Progenitor cell of endocrine pancreas (in vitro differentiated cells): ENCODE measurements around the gene AP4B1. TPM values are rescaled to one million over a fixed set of nuclear protein-coding genes. Genes with fewer than 3 reads are reported as not detected.

Source experiments
- DNase-seq: peaks from one replicate; pipeline ENCODE4 v3.0.0; 2021; ENCODE audit warnings: low spot score; ENCODE audit not compliant: unreplicated experiment
- H3K27ac Mint-ChIP-seq: 2 replicates; pipeline ENCODE4 v1.8.0; 2021; ENCODE audit warnings: mild to moderate bottlenecking, moderate library complexity, mixed read lengths
- H3K27me3 Mint-ChIP-seq: 2 replicates; pipeline ENCODE4 v1.8.0; 2021; ENCODE audit warnings: mixed read lengths
- H3K36me3 Mint-ChIP-seq: 2 replicates; pipeline ENCODE4 v1.8.0; 2022; ENCODE audit warnings: mixed read lengths; ENCODE audit not compliant: insufficient read depth
- H3K4me1 Mint-ChIP-seq: 2 replicates; pipeline ENCODE4 v1.8.0; 2021; ENCODE audit warnings: low read depth, mixed read lengths
- H3K4me3 Mint-ChIP-seq: 2 replicates; pipeline ENCODE4 v1.8.0; 2021; ENCODE audit warnings: low read depth, mild to moderate bottlenecking, moderate library complexity, mixed read lengths
- H3K9me3 Mint-ChIP-seq: 2 replicates; pipeline ENCODE4 v1.8.0; 2021; ENCODE audit warnings: low read depth, mixed read lengths
- CTCF ChIP-seq: fragments of 200-600 bp; sonication (generic); IDR thresholded peaks from one replicate; pipeline ENCODE4 v1.5.0; 2021; ENCODE audit warnings: antibody characterized with exemption, mild to moderate bottlenecking; ENCODE audit not compliant: unreplicated experiment
- total RNA-seq: library from RNA; stranded (reverse); gene quantifications from 2 replicates; pipeline ENCODE4 v1.2.1, GENCODE V29; 2021

The AP4B1 gene
- total RNA-seq, 1 donor from 2014 or later = 20.2 TPM

- peaks cover 5% of the 10 kb centered on the region for H3K36me3 Mint-ChIP-seq
- TF ChIP-seq CTCF = no peak
- peak overlapping the region; percentile 87 for H3K4me3 Mint-ChIP-seq
- no peaks in the 10 kb centered on the region for H3K9me3 Mint-ChIP-seq
- no peaks in the 10 kb centered on the region for H3K27me3 Mint-ChIP-seq
- H3K4me1 Mint-ChIP-seq = peaks cover 8% of the 10 kb centered on the region
- H3K27ac Mint-ChIP-seq = peak overlapping the region; percentile 96
- DNase-seq = no peak
Observed at GRCh38 chr1:113903501-113904292, 902 bp downstream of the AP4B1 start.

GRCh38 chr1:113901191-113901590, 3.4 kb downstream of the AP4B1 start:
- no peak for DNase-seq
- H3K4me3 Mint-ChIP-seq = no peak overlapping the region
- H3K27me3 Mint-ChIP-seq = no peaks in the 10 kb centered on the region
- no peak for TF ChIP-seq CTCF
- no peaks in the 10 kb centered on the region for H3K9me3 Mint-ChIP-seq
- H3K27ac Mint-ChIP-seq = no peak overlapping the region
- H3K4me1 Mint-ChIP-seq = peaks cover 8% of the 10 kb centered on the region
- H3K36me3 Mint-ChIP-seq = peaks cover 6% of the 10 kb centered on the region

- Mint-ChIP-seq H3K4me3 (no peak overlapping the region), H3K27ac (no peak overlapping the region), H3K9me3 (no peaks in the 10 kb centered on the region), H3K27me3 (no peaks in the 10 kb centered on the region), H3K36me3 (peaks cover 11% of the 10 kb centered on the region), H3K4me1 (peaks cover 3% of the 10 kb centered on the region)
- no peak for DNase-seq
- TF ChIP-seq CTCF = no peak
Observed at GRCh38 chr1:113899111-113899510, 5.5 kb downstream of the AP4B1 start.

- no peak for DNase-seq
- Mint-ChIP-seq H3K4me3 (no peak overlapping the region), H3K36me3 (peaks cover 11% of the 10 kb centered on the region), H3K4me1 (no peaks in the 10 kb centered on the region), H3K27ac (no peak overlapping the region), H3K27me3 (no peaks in the 10 kb centered on the region), H3K9me3 (no peaks in the 10 kb centered on the region)
- TF ChIP-seq CTCF = no peak
Observed at GRCh38 chr1:113898241-113898814, 6.3 kb downstream of the AP4B1 start.

- TF ChIP-seq CTCF = no peak
- no peak overlapping the region for H3K4me3 Mint-ChIP-seq
- no peak for DNase-seq
- H3K9me3 Mint-ChIP-seq = no peaks in the 10 kb centered on the region
- no peaks in the 10 kb centered on the region for H3K27me3 Mint-ChIP-seq
- H3K36me3 Mint-ChIP-seq = peaks cover 9% of the 10 kb centered on the region
- H3K4me1 Mint-ChIP-seq = no peaks in the 10 kb centered on the region
- H3K27ac Mint-ChIP-seq = no peak overlapping the region
Observed at GRCh38 chr1:113895961-113896360, 8.6 kb downstream of the AP4B1 start.
